HG02623 (cell line): ENCODE data around the gene TPI1.

ENCODE experiments used
- ATAC-seq: cut with Tn5 transposase; IDR thresholded peaks from one replicate; pipeline ENCODE4 v1.9.1; 2021; ENCODE audit warnings: moderate library complexity; ENCODE audit not compliant: unreplicated experiment

The TPI1 gene

DNA sequence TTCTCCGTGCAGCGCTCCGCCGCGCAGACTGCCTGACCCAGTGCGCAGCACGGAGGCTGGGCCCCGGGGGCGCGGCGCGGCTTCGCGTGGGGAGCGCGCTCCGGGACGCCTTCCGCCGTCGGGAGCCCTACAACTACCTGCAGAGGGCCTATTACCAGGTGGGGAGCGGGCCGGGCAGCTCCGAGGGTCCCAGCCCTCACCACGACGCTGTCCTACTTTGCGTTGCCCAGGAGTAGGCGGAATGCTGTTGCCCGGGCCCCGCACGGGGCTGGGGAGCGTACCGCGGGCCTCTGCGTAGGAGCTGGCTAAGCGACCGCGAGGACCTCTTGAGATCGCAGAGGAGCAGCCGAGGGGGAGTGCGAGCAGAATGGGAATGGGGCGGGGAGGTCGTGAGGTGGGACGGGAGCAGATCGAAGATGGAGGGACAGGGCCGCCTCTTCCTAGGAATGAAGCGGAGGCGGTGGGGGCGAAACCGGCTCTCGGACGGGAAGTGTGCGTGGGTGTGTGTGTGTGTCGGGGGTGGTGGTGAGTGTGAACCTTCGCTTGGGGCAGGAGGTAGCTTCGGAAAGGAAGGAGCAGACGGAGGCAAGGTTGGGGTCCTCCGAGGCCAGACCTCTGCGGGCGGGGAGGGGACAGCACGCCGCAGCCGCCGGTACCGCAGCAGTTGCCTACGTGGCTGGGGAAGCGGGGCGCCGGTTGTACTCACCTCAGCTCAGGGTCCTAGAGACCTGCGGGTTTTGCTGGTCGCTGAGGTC is 38.4 kb upstream of the TPI1 start:
- ATAC-seq, result no peak

DNA sequence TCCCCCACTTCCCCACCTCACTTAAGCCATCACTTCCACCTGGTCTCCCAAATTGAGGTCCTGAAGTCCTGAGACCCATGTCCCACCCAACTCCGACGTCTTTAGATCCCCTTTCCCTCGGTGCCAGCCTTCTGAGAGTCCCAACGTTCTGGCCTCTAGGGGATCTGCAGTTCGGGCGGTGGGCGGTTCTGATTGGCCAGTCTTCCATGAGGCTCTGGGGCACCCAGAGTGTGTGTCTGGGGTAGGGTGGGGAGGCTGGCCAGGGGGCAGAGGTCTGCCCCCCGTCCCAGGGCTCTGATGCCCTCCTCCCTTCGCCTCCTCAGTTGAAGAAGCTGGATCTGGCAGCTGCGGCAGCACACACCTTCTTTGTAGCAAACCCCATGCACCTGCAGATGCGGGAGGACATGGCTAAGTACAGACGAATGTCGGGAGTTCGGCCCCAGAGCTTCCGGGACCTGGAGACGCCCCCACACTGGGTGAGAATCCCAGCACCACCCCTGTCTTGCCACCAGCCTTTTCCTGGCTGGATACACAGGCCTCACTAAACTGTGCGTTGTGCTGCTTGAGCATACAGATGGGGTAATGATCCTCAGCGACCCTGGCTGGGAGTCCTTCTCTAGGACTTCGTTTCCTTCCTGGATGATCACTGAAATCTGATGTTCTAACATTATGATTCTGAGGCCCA is 37.7 kb upstream of the TPI1 start:
- no peak for ATAC-seq

GRCh38 chr12:6830286-6830890 is 36.9 kb upstream of the TPI1 start:
- no peak for ATAC-seq

- ATAC-seq, result no peak
These were observed 36.3 kb upstream of the TPI1 start for GRCh38 chr12:6830999-6831398.

DNA sequence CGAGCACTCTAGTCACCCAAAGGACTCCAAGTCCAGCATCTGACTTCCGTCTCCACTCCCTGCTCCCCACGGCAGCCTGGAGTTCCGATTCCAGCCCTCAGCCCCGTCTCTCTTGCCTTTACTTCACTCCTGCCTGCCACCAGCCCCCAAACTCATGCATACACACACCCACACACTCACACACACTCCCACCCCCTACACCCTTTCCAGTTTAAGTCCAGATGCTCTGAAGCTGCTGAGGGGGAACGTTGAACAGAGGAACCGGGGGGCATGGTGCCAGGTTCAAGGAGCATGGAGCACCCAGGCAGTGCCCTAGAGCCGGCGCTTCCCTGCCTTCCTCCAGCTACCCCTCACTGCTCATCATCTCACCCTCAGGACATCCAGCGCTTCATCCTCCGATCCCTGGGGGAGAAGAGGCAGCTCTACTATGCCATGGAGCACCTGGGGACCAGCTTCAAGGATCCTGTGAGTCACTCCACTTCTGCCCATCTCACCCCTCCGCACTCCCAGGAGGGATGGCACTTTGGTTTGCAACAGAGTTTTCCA is 35.8 kb upstream of the TPI1 start:
- no peak for ATAC-seq

DNA sequence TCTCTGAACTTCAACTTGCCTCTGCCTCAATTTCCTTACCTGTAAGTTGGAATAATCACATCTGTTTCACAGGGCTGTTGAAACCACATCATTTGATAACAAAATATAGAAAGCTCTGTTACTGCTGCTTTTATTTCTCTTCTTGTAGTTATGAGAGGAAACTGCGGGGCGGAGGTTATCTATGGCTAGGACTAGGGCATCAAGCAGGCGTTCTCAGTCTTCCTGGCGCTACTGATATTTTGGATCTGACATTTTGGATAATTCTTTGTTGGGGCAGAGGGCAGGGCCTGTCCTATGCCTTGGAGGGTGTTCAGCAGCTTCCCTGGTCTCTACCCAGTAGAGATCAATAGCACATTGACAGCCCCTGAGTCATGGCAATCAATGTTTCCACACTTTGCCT is 35.2 kb upstream of the TPI1 start:
- no peak for ATAC-seq

GRCh38 chr12:6833189-6833890 is 34.0 kb upstream of the TPI1 start:
- ATAC-seq, result no peak

GRCh38 chr12:6834254-6834653 is 33.1 kb upstream of the TPI1 start:
- no peak for ATAC-seq

GRCh38 chr12:6834873-6835272 is 32.5 kb upstream of the TPI1 start:
- ATAC-seq, result no peak

DNA sequence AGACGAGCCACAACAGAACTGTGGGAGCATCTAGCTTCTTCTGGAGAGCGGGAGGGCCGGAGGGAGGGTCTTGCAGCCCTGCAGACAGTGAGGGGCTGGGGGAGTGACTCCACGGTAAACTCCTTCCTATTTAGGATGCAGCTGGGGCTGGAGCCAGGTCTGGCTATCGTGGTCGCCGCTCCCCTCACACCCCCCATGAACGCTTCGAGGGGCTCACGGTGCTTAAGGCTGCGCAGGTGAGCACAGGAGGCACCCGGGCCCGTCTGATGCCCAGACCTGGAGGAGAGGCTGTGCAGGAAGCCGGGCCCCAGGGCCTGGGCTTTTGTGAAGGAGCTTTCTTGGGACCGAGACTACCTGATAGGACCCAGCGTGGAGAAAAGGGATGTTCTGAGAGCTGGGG is 30.5 kb upstream of the TPI1 start:
- ATAC-seq, result no peak

GRCh38 chr12:6837370-6838060 is 29.8 kb upstream of the TPI1 start:
- no peak for ATAC-seq

DNA sequence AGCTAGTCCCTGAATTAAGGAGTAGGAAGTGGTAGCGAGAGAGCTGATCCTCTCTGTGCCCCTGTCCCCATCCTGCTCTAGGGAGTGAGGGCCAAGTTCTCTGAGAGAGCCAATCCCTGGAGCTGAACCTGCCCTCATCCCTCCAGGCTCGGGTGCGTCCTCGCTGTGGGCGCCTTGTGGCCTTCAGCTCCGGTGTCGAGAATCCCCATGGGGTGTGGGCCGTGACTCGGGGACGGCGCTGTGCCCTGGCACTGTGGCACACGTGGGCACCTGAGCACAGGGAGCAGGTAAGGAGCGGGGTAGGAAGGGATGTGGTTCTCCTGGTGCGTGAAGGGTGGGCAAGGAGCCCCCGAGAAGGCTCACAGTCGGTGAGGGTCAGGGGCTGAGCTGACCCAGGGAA is 28.5 kb upstream of the TPI1 start:
- no peak for ATAC-seq

- peak; percentile 76 for ATAC-seq
These were observed 27.7 kb upstream of the TPI1 start for GRCh38 chr12:6839482-6840201.

DNA sequence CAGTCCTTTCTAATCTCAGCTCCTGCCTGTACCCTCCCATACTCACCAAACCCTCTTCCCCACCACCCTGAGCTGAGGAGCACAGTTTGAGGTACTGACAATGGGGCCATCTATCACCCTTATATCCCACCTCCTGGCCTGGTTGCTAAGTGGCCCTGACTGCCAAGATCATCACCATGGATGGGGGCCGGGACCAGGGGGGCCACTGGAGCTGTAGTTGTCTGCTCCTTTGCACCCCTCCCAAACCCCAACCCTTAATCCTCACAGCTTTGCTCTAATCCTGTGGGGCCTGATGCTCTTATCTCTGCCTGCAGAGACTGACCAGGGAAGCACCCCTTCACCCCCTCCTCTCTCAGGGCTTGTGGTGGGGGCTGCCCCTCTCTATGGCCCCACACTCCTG is 27.0 kb upstream of the TPI1 start:
- no peak for ATAC-seq

- ATAC-seq, result no peak
These were observed 26.4 kb upstream of the TPI1 start, which contains the start of gene GNB3 for GRCh38 chr12:6840761-6841515. GNB3 (plus strand) TSS chr12:6840925; CDS start chr12:6841288, 363 bp downstream.

GRCh38 chr12:6842075-6842474 is 25.3 kb upstream of the TPI1 start:
- no peak for ATAC-seq

DNA sequence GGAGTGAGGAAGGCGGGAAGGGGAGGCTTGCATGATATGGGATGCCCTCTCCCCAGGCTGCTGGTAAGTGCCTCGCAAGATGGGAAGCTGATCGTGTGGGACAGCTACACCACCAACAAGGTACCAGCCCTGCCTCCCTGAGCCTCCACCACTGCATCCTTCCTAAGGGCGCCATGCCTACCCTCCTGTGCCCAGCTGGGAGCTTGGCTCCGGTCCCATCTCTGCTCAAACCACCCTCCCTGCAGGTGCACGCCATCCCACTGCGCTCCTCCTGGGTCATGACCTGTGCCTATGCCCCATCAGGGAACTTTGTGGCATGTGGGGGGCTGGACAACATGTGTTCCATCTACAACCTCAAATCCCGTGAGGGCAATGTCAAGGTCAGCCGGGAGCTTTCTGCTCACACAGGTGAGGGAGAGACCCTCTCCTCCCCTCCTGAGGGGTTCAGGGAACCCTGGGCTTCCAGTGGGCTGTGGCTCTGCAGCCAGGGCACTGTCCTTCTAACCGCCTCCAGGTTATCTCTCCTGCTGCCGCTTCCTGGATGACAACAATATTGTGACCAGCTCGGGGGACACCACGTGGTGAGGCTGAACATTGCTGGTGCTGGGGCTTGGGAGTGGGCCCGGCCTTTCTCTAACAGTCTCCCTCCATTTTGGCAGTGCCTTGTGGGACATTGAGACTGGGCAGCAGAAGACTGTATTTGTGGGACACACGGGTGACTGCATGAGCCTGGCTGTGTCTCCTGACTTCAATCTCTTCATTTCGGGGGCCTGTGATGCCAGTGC is 24.0 kb upstream of the TPI1 start:
- ATAC-seq, result no peak

DNA sequence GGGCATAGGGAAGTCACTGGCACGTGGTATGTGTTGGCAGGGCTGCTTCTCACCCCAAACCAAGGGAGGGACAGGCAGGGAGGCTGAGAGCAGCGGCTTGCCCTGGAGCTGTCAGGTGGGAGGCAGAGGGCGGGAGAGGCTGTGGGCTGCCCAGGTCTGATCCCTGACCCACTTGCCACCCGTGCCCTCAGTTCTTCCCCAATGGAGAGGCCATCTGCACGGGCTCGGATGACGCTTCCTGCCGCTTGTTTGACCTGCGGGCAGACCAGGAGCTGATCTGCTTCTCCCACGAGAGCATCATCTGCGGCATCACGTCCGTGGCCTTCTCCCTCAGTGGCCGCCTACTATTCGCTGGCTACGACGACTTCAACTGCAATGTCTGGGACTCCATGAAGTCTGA is 21.9 kb upstream of the TPI1 start:
- no peak for ATAC-seq
